Measurements from ENCODE around the gene SPTBN2.

GRCh38 chr11:66676931-66677598 lies 52.0 kb downstream of the SPTBN2 start:
- TF ChIP-seq EZH2phosphoT487 (IDR thresholded peaks at IDR 0.05; ENCODE audit: insufficient read depth, low read depth): no peak
- no peak for TF ChIP-seq EZH2 (IDR thresholded peaks at IDR 0.05; ENCODE audit: insufficient read depth, poor library complexity, severe bottlenecking)
